Heart left ventricle (tissue), 13 donors: ENCODE data around the gene POLD4.

Experiments used
- POLR2A ChIP-seq, 2 donors: fragments of 450-650 bp; IDR thresholded peaks; one replicate each; pipeline ENCODE4 v1.6.1; 2017; ENCODE audit warnings: antibody characterized with exemption in 2 of 2, mild to moderate bottlenecking in 2 of 2, moderate library complexity in 2 of 2
- TF ChIP-seq, protein P1 (sequence below), 12 donors: fragments of 200-600 bp; sonication (generic) in 4 of 12; IDR thresholded peaks; one replicate each; pipeline versions ENCODE4 v1.5.0 to v1.8.0; 2018 to 2022; ENCODE audit warnings: antibody characterized with exemption in 12 of 12, mild to moderate bottlenecking in 5 of 12
- donor health status: ischemic (EF 13 %, LVEDD 7.1; RV severe dilation, severe dysfunction).
- donor health status: DM: no; HTN: yes; CAD: no.
- donor health status: DM: no; HTN: no; CAD: no.
- donor health status: ischemic (EF 25% LVEDD 6.9; RV normal size, moderate dysfunction).
- donor health status: ischemic (EF 25% LVEDD 5.7; RV mildly dilated, moderate dysfunction).
- donor health status: ischemic (EF 35%, LVEDD 5.7; RV mildly dilated, moderate dysfunction).
- donor health status: nonischemic (EF 11% LVEDD 7.7; RV severe dilation, severe dysfunction).
- donor health status: DM: yes; HTN: yes; CAD: no.
- donor health status: PGD.
- donor health status: ischemic (EF 29% LVEDD 5.4; RV normal size, mild dysfunction).
- donor health status: nonischemic (EF 23%, LVEDD 6.1; RV moderate dilation, normal function).

DNA sequence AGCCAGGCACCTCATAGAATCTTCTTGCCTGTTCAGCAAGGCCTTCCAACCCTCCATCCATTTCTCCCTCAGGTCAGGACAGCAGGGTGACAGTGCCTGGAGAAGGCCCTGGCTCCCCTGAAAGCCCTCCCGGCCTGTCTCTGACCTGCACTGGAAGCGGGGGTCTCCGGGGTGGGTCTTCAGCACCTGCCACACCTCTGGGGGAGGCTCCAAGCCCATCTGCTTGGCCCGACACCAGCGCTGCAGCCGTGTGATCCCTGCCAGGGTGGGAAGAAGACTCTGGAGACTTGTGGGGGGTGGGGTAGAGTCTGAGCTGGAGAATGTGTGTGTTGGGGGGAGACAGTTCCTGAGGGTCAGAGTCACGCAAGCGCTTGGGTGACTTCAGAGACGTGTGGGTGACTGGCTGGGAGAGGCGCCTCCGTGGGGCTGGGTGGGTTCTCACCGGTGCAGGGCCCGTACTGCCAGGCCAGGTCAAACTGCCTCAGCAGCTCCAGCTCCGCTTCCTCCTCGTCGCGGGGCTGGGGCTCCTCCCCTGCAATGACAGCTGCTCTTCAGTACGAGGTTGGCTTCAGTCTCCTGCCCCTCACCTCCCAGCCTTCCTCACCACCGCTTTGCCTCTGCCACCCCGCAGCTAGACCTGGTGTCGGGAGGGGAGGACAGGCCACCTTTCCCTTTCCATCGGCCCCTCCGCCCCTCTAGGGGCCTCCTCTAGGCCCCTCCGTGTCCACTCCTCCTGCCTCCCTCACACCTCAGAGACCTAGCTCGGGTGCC, 615 bp downstream of the POLD4 start:
- TF ChIP-seq, protein P1, sequence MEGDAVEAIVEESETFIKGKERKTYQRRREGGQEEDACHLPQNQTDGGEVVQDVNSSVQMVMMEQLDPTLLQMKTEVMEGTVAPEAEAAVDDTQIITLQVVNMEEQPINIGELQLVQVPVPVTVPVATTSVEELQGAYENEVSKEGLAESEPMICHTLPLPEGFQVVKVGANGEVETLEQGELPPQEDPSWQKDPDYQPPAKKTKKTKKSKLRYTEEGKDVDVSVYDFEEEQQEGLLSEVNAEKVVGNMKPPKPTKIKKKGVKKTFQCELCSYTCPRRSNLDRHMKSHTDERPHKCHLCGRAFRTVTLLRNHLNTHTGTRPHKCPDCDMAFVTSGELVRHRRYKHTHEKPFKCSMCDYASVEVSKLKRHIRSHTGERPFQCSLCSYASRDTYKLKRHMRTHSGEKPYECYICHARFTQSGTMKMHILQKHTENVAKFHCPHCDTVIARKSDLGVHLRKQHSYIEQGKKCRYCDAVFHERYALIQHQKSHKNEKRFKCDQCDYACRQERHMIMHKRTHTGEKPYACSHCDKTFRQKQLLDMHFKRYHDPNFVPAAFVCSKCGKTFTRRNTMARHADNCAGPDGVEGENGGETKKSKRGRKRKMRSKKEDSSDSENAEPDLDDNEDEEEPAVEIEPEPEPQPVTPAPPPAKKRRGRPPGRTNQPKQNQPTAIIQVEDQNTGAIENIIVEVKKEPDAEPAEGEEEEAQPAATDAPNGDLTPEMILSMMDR (IDR thresholded peaks at IDR 0.05), result no peak
- no peak for TF ChIP-seq POLR2A (IDR thresholded peaks at IDR 0.05)
